Small intestine (tissue), 7 donors: ENCODE results near the gene VPS13D. TPM values are rescaled to one million over a fixed set of nuclear protein-coding genes. Genes with fewer than 3 reads are reported as not detected.
A peak's percentile ranks its signal among the peaks of the same experiment; 100 is the strongest.
"Not testable (repeated sequence)": the region's sequence is repeated elsewhere in the genome, so short reads cannot be mapped to it uniquely, and the experiment has no call there.

Experiments used
- DNase-seq, 2 donors: peaks; one replicate each; pipeline versions ENCODE4 v3.0.0 to v3.0.0-alpha.2; 2013
- FAIRE-seq: peaks from 2 replicates; lab custom pipeline; 2012; peaks lifted over from hg19 to GRCh38; lab: Jason Lieb, UNC
- H3K27ac ChIP-seq, 3 donors: one replicate each; pipeline ENCODE4 v1.5.1; 2013; ENCODE audit warnings: low read length in 2 of 3, mild to moderate bottlenecking in 2 of 3, control low read depth in 1 of 3, inconsistent platforms in 1 of 3, low read depth in 1 of 3, moderate library complexity in 1 of 3
- H3K27me3 ChIP-seq, 3 donors: one replicate each; pipeline ENCODE4 v1.6.1; 2013; ENCODE audit warnings: low read length in 3 of 3, inconsistent platforms in 1 of 3; ENCODE audit not compliant: control insufficient read depth in 3 of 3, insufficient read depth in 3 of 3
- H3K36me3 ChIP-seq, 3 donors: one replicate each; pipeline ENCODE4 v1.6.1; 2013; ENCODE audit warnings: low read length in 3 of 3, inconsistent platforms in 1 of 3, low read depth in 1 of 3, mild to moderate bottlenecking in 1 of 3, moderate library complexity in 1 of 3; ENCODE audit not compliant: control insufficient read depth in 3 of 3, insufficient read depth in 2 of 3
- H3K4me1 ChIP-seq, 3 donors: one replicate each; pipeline ENCODE4 v1.6.1; 2013; ENCODE audit warnings: low read length in 2 of 3, inconsistent platforms in 1 of 3, low read depth in 1 of 3, mild to moderate bottlenecking in 1 of 3, moderate library complexity in 1 of 3; ENCODE audit not compliant: control insufficient read depth in 3 of 3, insufficient read depth in 2 of 3
- H3K4me3 ChIP-seq, 3 donors: one replicate each; pipeline ENCODE4 v1.5.1; 2013; ENCODE audit warnings: low read length in 3 of 3, control low read depth in 1 of 3, inconsistent platforms in 1 of 3, low read depth in 1 of 3, mild to moderate bottlenecking in 1 of 3, moderate library complexity in 1 of 3
- H3K9me3 ChIP-seq, 2 donors: one replicate each; pipeline ENCODE4 v1.6.1; 2013; ENCODE audit warnings: low read depth in 1 of 2, low read length in 1 of 2; ENCODE audit not compliant: control insufficient read depth in 2 of 2, insufficient read depth in 1 of 2
- WGBS, 3 donors: extraction: QIAGEN DNeasy Blood & Tissue Kit; methylation state at CpG; one replicate each; pipeline ENCODE4 v1.1.7; 2013; 5-methylcytosine and 5-hydroxymethylcytosine counted together
- polyA plus RNA-seq, 4 donors: library from polyadenylated mRNA; stranded (reverse) in 3 of 4; unstranded in 1 of 4; fragments of 200-250 nt in 3 of 4; fragments of 120-200 nt in 1 of 4; gene quantifications; one replicate each; pipeline versions ENCODE4 v1.2.1 to v1.2.3, GENCODE V29; 2013
- donor health status: healthy with polysubstance abuse.
- donor health status: control.
- donor health status: control.
- donor health status: Bipolar disorder and iron deficiency.
- donor health status: healthy.

Gene VPS13D
- polyA plus RNA-seq, 4 donors, result 15.9 to 21.5 (median 17.7) TPM

DNA sequence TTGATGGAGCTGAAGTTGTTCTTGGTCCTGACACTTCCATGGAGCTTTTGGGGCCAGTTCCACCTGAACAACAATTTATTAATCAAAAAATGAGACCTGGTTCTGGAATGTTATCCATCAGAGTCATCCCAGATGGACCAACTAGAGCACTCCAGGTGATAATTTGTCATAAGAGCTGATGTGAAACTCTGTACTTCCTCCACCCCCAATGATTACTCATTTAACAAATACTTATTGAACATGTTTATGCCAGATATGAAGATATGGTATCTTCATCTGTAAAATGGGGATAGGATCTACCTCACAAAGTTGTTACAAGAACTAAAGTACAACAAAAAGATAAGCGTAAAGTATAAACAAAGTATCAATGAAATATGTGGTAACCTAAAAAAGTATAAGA, 153.2 kb downstream of the VPS13D start:
- H3K27ac ChIP-seq, result no peak overlapping the region
- no peaks in the 10 kb centered on the region for H3K27me3 ChIP-seq
- H3K4me3 ChIP-seq, result no peak overlapping the region
- peaks cover 6 to 24% (median 19%) of the 10 kb centered on the region in 3 donors for H3K36me3 ChIP-seq
- peaks cover 0 to 21% (median 3%) of the 10 kb centered on the region in 3 donors for H3K4me1 ChIP-seq
- 91 to 94% (median 91%) methylated on average over 1 of the region's 1 CpG for WGBS, 3 donors
- FAIRE-seq (no peak), DNase-seq (no peak)
- peaks cover 0 to 6% of the 10 kb centered on the region in 2 donors for H3K9me3 ChIP-seq

DNA sequence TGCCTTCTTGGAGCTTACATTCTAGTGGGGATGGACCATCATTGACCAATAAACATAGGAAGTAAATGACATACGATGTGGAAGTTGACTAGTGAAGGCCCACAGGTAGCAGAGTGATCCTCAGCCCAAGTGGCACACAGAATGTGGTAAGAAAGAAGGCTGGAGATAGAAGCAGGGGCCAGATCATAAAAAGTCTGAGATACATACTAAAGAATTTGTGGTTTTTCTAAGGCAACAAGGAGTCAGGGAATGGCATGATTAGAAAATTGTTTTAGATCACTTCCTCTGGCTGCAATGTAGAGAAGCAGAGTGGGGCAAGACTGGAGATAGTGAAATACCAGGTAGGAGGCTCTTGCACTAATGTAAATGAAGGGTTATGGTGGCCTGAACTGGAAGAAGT, 154.0 kb downstream of the VPS13D start:
- Histone ChIP-seq H3K9me3 (peaks cover 0 to 6% of the 10 kb centered on the region in 2 donors), H3K27ac (no peak overlapping the region), H3K36me3 (peaks cover 6 to 21% (median 20%) of the 10 kb centered on the region in 3 donors), H3K4me3 (no peak overlapping the region), H3K4me1 (peaks cover 0 to 21% (median 3%) of the 10 kb centered on the region in 3 donors), H3K27me3 (no peaks in the 10 kb centered on the region)
- FAIRE-seq, result no peak
- 96 to 99% (median 96%) methylated on average over 1 of the region's 1 CpG for WGBS, 3 donors
- no peak for DNase-seq

DNA sequence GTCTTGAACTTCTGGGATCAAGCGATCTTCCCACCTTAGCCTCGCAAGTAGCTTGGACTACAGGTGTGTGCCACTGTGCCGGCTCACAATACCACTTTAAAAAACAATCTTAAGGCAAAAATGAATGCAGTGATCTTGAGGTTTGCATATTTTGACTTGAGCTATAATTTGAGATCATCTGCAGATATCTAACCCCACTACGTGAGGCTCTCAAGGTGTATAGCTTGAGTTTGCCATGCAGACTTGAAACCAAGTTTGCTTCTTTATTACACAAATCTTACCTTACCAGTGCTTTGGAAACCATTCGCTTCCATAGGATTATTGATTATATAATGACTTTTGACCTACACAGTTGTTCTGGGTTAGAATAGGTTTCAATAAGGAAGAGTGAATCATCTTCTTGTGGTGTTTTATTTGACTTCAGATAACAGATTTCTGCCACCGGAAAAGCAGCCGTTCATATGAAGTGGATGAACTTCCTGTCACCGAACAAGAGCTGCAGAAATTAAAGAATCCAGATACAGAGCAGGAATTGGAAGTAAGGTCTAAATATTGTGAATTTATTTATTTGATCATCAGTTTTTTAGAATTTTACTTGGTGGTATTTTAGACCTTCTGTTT, 155.1 kb downstream of the VPS13D start:
- Histone ChIP-seq H3K27me3 (no peaks in the 10 kb centered on the region), H3K4me3 (no peak overlapping the region), H3K9me3 (peaks cover 0 to 9% of the 10 kb centered on the region in 2 donors), H3K36me3 (peaks cover 8 to 21% (median 17%) of the 10 kb centered on the region in 3 donors), H3K27ac (peak overlapping the region in 2 of 3 donors; percentile 32 to 34), H3K4me1 (peaks cover 0 to 21% (median 3%) of the 10 kb centered on the region in 3 donors)
- FAIRE-seq (no peak), DNase-seq (peak in 1 of 2 donors; percentile 59)
- 55 to 61% (median 60%) methylated on average over 8 of the region's 8 CpGs for WGBS, 3 donors

DNA sequence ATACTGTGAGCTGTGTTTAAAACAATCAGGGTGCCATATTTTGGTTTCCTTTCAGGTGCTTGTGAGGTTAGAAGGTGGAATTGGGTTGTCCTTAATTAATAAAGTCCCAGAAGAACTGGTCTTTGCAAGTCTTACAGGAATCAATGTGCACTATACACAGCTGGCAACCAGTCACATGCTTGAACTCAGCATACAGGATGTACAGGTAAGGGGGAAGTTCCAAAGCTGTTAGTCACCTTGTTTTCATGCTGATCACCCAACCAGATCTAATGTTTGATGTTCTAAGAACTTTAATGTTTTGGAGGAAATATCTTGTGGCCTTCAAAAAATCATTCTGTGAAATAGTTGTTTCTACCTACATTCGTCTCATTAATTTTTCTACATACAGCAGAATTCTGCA, 156.3 kb downstream of the VPS13D start:
- Histone ChIP-seq H3K27ac (no peak overlapping the region), H3K36me3 (peaks cover 8 to 25% (median 21%) of the 10 kb centered on the region in 3 donors), H3K4me1 (peaks cover 0 to 11% (median 3%) of the 10 kb centered on the region in 3 donors), H3K4me3 (no peak overlapping the region), H3K27me3 (no peaks in the 10 kb centered on the region), H3K9me3 (peaks cover 0 to 9% of the 10 kb centered on the region in 2 donors)
- FAIRE-seq, result no peak
- WGBS, 3 donors, result 89 to 97% (median 93%) methylated on average over 1 of the region's 1 CpG
- DNase-seq, result no peak

DNA sequence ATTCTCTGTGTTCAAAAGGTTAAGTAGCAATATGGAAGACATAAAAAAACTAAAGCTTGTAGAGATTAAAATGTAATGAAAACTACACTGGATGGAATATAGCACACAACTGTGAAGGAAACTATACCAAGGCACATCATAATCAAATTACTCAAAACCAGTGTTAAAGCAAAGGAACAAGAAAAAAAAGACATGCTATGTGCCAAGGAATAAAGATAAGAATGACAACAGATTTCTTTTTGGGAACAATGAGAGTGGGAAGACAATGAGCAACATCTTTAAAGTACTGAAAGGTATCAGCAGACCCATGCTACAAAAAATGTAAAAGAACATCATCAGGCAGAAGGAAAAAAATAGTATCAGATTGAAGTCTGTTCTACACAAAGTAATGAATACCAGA, 157.8 kb downstream of the VPS13D start:
- FAIRE-seq, result no peak
- Histone ChIP-seq H3K36me3 (peaks cover 8 to 25% (median 24%) of the 10 kb centered on the region in 3 donors), H3K27me3 (no peaks in the 10 kb centered on the region), H3K4me1 (peaks cover 0 to 3% (median 3%) of the 10 kb centered on the region in 3 donors), H3K4me3 (no peak overlapping the region), H3K9me3 (peaks cover 0 to 9% of the 10 kb centered on the region in 2 donors), H3K27ac (no peak overlapping the region)
- DNase-seq, result no peak

DNA sequence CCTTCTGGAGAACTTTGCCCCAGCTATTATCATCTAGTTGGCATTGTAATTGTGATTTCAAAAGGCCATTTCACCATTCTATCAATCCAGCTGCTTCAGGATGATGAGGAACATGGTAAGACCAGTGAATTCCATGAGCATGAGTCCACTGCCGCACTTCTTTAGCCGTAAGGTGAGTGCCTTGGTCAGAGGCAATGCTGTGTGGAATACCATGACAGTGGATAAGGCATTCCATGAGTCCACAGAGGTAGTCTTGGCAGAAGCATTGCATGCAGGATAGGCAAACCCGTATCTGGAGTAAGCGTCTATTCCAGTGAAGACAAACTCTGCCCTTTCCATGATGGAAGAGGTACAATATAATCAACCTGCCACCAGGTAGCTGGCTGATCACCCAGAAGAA, 160.5 kb downstream of the VPS13D start:
- not testable (repeated sequence) for FAIRE-seq, H3K4me1 ChIP-seq, H3K27me3 ChIP-seq, H3K4me3 ChIP-seq, H3K27ac ChIP-seq, DNase-seq
- 86 to 95% (median 89%) methylated on average over 4 of the region's 4 CpGs for whole genome bisulfite sequencing, 3 donors
- Histone ChIP-seq H3K36me3 (peaks cover 4 to 20% (median 15%) of the 10 kb centered on the region in 3 donors), H3K9me3 (peaks cover 0 to 11% of the 10 kb centered on the region in 2 donors)

DNA sequence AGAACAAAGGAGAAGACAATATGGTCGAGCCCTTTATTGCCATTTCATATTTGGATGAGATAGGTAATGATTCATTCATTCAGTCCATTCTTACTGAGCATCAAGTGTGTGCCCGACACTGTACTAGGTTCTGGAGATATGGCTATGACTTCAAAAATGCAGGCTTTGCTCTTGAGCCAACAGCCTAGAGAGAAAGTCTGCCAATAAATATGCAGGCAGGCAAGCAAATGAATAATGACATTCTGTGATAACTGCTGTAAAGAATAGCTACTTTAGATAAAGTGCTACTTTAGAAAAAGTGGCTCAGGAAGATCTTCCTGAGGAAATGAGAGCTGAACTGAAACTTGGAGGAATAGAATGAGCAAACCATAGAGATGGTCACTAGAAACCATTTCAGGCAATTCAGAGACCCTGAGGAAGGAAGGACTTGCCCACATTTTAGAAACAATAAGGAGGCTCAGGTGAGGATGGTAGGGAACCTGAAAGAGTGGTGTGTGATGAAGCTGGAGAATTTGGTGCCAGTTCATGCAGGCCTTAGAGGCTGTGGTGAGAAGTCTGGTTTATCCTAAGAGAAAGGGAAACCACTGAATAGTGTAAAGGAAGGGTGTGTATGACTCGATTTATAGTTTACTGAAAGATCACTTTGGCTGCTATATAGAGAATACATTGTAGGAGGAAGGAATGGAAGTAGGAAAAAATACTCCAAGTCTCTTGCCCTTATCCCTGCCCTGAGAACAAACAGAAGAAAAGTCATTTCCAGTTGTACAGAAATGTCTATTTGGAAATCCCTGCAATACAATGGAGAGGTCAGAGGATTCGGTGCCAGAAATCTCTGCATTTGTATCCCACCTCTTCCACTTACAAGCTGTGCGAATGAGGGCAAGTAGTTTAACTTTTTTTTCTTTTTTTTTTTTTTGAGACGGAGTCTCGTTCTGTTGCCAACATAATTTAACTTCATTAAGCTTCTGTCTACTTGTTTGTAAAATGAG, 167.9 kb downstream of the VPS13D start:
- FAIRE-seq (no peak), DNase-seq (no peak)
- Histone ChIP-seq H3K4me1 (peaks cover 0 to 4% (median 2%) of the 10 kb centered on the region in 3 donors), H3K27me3 (no peaks in the 10 kb centered on the region), H3K27ac (no peak overlapping the region), H3K36me3 (peaks cover 0 to 20% (median 13%) of the 10 kb centered on the region in 3 donors), H3K9me3 (peaks cover 0 to 2% of the 10 kb centered on the region in 2 donors), H3K4me3 (no peak overlapping the region)
- WGBS, 3 donors, result 76 to 84% (median 81%) methylated on average over 7 of the region's 7 CpGs

DNA sequence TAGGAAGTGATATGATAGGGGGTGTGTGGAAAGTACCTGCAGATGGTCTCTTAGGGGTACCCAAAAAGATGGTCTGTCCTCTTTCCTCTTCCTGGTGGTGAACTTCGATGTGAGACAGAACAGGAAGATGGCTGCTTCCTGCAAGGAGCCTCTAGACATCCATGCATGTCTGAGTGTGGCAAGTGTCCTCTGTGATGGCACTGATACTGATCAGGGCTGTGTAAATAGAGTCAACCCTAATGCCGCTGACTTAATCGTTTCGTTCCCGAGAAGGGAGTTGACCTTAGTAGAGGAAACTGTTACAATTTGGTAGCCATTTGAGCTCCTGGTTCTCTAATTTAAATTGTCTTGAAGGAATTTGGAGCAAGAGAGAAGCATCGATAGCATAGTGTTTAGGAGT, 168.6 kb downstream of the VPS13D start:
- DNase-seq, result no peak
- H3K9me3 ChIP-seq, result peaks cover 0 to 2% of the 10 kb centered on the region in 2 donors
- FAIRE-seq, result no peak
- WGBS, 3 donors, result 71 to 93% (median 85%) methylated on average over 6 of the region's 6 CpGs
- H3K36me3 ChIP-seq, result peaks cover 0 to 23% (median 14%) of the 10 kb centered on the region in 3 donors
- H3K4me1 ChIP-seq, result peaks cover 0 to 4% (median 2%) of the 10 kb centered on the region in 3 donors
- H3K4me3 ChIP-seq, result no peak overlapping the region
- H3K27me3 ChIP-seq, result no peaks in the 10 kb centered on the region
- H3K27ac ChIP-seq, result no peak overlapping the region
